Trophoblast cell (in vitro differentiated cells and primary cell): ENCODE results near the gene SNAPC4.

Experiments
- DNase-seq, 2 donors: peaks; one replicate each; pipeline ENCODE4 v3.0.0-alpha.2; 2016
- H2AFZ ChIP-seq: 2 replicates; pipeline ENCODE4 v1.6.1; 2013; ENCODE audit warnings: low read length, moderate library complexity, mild to moderate bottlenecking; ENCODE audit not compliant: insufficient read depth, poor library complexity
- H2AK5ac ChIP-seq: 2 replicates; pipeline ENCODE4 v1.6.1; 2013; ENCODE audit warnings: mild to moderate bottlenecking, low read length
- H2BK120ac ChIP-seq: 2 replicates; pipeline ENCODE4 v1.6.1; 2013; ENCODE audit warnings: low read length, mild to moderate bottlenecking, moderate library complexity; ENCODE audit not compliant: insufficient read depth, poor library complexity
- H2BK12ac ChIP-seq: 2 replicates; pipeline ENCODE4 v1.6.1; 2013; ENCODE audit warnings: mild to moderate bottlenecking, low read length, moderate library complexity
- H2BK5ac ChIP-seq: 2 replicates; pipeline ENCODE4 v1.6.1; 2013; ENCODE audit warnings: low read length, low read depth, moderate library complexity, mild to moderate bottlenecking; ENCODE audit not compliant: poor library complexity
- H3K14ac ChIP-seq: 2 replicates; pipeline ENCODE4 v1.6.1; 2013; ENCODE audit warnings: mild to moderate bottlenecking, low read length
- H3K18ac ChIP-seq: 2 replicates; pipeline ENCODE4 v1.6.1; 2013; ENCODE audit warnings: mild to moderate bottlenecking, low read length
- H3K23ac ChIP-seq: 2 replicates; pipeline ENCODE4 v1.6.1; 2013; ENCODE audit warnings: low read length
- H3K27ac ChIP-seq: 2 replicates; pipeline ENCODE4 v1.5.1; 2013; ENCODE audit warnings: low read depth, mild to moderate bottlenecking, inconsistent platforms, low read length, moderate library complexity
- H3K27me3 ChIP-seq: 2 replicates; pipeline ENCODE4 v1.6.1; 2013; ENCODE audit warnings: inconsistent platforms, mild to moderate bottlenecking, low read length, moderate library complexity; ENCODE audit not compliant: insufficient read depth
- H3K36me3 ChIP-seq, 2 experiments: 1 replicate in 1 of 2; 2 replicates in 1 of 2; pipeline ENCODE4 v1.6.1; 2013; ENCODE audit warnings: low read length in 2 of 2, mild to moderate bottlenecking in 2 of 2, moderate library complexity in 1 of 2; ENCODE audit not compliant: insufficient read depth in 2 of 2, control insufficient read depth in 1 of 2
- H3K4ac ChIP-seq: 2 replicates; pipeline ENCODE4 v1.6.1; 2013; ENCODE audit warnings: low read depth, mild to moderate bottlenecking, low read length, moderate library complexity
- H3K4me1 ChIP-seq, 2 experiments: 1 replicate in 1 of 2; 2 replicates in 1 of 2; pipeline ENCODE4 v1.6.1; 2013; ENCODE audit warnings: low read length in 2 of 2, mild to moderate bottlenecking in 2 of 2, moderate library complexity in 1 of 2; ENCODE audit not compliant: insufficient read depth in 2 of 2, control insufficient read depth in 1 of 2
- H3K4me2 ChIP-seq: 2 replicates; pipeline ENCODE4 v1.6.1; 2013; ENCODE audit warnings: inconsistent platforms, mild to moderate bottlenecking, low read length, moderate library complexity
- H3K4me3 ChIP-seq: 2 replicates; pipeline ENCODE4 v1.5.1; 2013; ENCODE audit warnings: mild to moderate bottlenecking, low read depth, low read length, inconsistent platforms
- H3K79me1 ChIP-seq: one replicate; pipeline ENCODE4 v1.6.1; 2013; ENCODE audit warnings: low read length
- H3K79me2 ChIP-seq: 2 replicates; pipeline ENCODE4 v1.6.1; 2013; ENCODE audit warnings: low read length, mild to moderate bottlenecking; ENCODE audit not compliant: control insufficient read depth, insufficient read depth, poor library complexity
- H3K9ac ChIP-seq: 2 replicates; pipeline ENCODE4 v1.6.1; 2013; ENCODE audit warnings: mild to moderate bottlenecking, low read length
- H3K9me3 ChIP-seq: 2 replicates; pipeline ENCODE4 v1.6.1; 2013; ENCODE audit warnings: low read depth, mild to moderate bottlenecking, control low read depth, inconsistent platforms, low read length; ENCODE audit not compliant: insufficient read depth
- H4K12ac ChIP-seq: 2 replicates; pipeline ENCODE4 v1.6.1; 2013; ENCODE audit warnings: low read depth, mild to moderate bottlenecking, low read length, moderate library complexity
- H4K8ac ChIP-seq: 2 replicates; pipeline ENCODE4 v1.6.1; 2013; ENCODE audit warnings: low read depth, mild to moderate bottlenecking, low read length, moderate library complexity
- H4K91ac ChIP-seq: one replicate; pipeline ENCODE4 v1.6.1; 2013; ENCODE audit warnings: low read depth, mild to moderate bottlenecking, low read length, moderate library complexity
- WGBS: extraction: QIAGEN DNeasy Blood & Tissue Kit; methylation state at CpG from one replicate; pipeline ENCODE4 v1.1.7; 2013; ENCODE audit warnings: missing lambda C conversion rate; ENCODE audit not compliant: insufficient read length, insufficient coverage; ENCODE audit errors: extremely low coverage; 5-methylcytosine and 5-hydroxymethylcytosine counted together

The SNAPC4 gene

DNA sequence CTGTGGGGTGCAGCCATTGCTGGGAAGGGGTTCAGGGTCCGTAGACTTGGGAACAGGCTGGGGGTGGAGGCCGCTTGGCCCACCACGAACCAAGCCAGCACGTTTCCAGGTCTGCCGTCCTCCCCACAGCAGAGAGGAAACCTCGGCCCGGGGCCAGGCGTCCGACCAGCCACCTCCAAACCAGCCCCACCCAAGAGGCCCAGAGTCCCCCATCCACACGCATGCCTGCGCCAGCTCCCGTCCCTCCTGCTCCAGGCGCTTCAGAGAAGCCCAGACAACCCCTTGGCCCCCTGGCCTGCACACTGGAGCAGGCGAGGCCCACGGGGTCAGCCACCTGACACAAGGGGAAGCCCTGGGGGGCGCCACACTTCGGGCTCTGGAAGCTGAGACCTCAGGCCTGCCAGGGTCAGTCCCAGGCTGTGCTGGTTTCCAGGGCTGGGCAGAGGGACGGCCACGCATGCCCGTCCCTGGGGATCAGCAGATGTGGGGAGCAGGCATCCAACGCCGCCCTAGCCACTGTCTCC, 42.7 kb downstream of the SNAPC4 start:
- Histone ChIP-seq H4K91ac (no peak overlapping the region), H3K79me2 (no peaks in the 10 kb centered on the region), H4K12ac (no peak overlapping the region), H2AFZ (no peak overlapping the region), H3K9me3 (no peaks in the 10 kb centered on the region), H2BK12ac (no peak overlapping the region), H3K36me3 (peaks cover 20 to 23% of the 10 kb centered on the region in 2 experiments), H3K14ac (no peak overlapping the region), H3K4me1 (peaks cover 4 to 7% of the 10 kb centered on the region in 2 experiments), H3K4me3 (no peak overlapping the region), H4K8ac (no peak overlapping the region), H3K27me3 (no peaks in the 10 kb centered on the region), H2AK5ac (no peak overlapping the region), H2BK120ac (no peak overlapping the region), H3K27ac (no peak overlapping the region), H3K4me2 (no peak overlapping the region), H3K23ac (no peak overlapping the region), H3K4ac (no peak overlapping the region), H3K79me1 (no peaks in the 10 kb centered on the region), H2BK5ac (no peak overlapping the region), H3K18ac (no peak overlapping the region), H3K9ac (no peak overlapping the region)
- WGBS, result no CpG with 5 or more reads among the region's 22 CpGs
- no peak for DNase-seq

DNA sequence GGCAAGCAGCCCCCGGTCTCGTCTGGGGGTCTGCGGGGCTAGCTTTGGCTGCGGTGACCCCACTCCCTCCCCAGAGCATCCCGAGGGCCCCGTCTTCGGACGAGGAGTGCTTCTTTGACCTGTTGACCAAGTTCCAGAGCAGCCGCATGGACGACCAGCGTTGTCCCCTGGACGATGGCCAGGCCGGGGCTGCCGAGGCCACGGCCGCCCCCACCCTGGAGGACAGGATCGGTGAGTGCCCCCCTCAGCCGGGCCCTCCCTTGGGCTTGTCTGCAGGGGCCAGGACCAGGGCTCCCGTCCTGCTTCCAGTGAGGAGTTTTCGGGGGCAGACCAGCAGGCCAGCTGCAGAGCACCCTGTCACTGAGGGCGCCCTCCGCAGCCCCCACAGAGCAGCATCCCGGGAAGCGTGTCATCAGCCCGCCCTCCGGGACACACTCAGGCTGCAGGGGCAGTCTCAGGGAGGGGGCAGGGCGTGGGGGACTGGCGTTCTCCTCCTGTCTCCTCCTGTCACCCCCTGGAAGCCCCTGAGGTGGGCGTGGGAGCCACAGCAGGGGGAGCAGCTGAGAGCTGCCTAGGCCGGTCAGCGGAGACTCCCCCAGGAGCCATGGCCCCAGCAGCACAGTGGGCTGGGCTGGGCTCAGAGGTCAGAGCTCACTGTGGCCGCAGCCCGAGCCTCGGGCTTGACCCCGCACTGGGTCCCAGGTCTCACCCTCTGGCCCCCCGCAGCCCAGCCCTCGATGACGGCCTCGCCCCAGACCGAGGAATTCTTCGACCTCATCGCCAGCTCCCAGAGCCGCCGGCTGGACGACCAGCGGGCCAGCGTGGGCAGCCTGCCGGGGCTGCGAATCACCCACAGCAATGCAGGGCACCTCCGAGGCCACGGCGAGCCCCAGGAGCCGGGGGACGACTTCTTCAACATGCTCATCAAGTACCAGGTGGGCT, 44.1 kb downstream of the SNAPC4 start:
- no peak overlapping the region for H2BK12ac ChIP-seq
- H3K4me2 ChIP-seq, result no peak overlapping the region
- no peaks in the 10 kb centered on the region for H3K27me3 ChIP-seq
- H3K27ac ChIP-seq, result no peak overlapping the region
- WGBS, result no CpG with 5 or more reads among the region's 54 CpGs
- no peak overlapping the region for H4K12ac ChIP-seq
- H3K9ac ChIP-seq, result no peak overlapping the region
- no peak overlapping the region for H3K23ac ChIP-seq
- DNase-seq, result no peak
- H2AK5ac ChIP-seq, result no peak overlapping the region
- H2AFZ ChIP-seq, result no peak overlapping the region
- H4K8ac ChIP-seq, result no peak overlapping the region
- H2BK120ac ChIP-seq, result no peak overlapping the region
- H4K91ac ChIP-seq, result no peak overlapping the region
- no peaks in the 10 kb centered on the region for H3K79me2 ChIP-seq
- H3K4ac ChIP-seq, result no peak overlapping the region
- H3K9me3 ChIP-seq, result no peaks in the 10 kb centered on the region
- peaks cover 20 to 23% of the 10 kb centered on the region in 2 experiments for H3K36me3 ChIP-seq
- no peak overlapping the region for H3K14ac ChIP-seq
- H3K18ac ChIP-seq, result no peak overlapping the region
- H2BK5ac ChIP-seq, result no peak overlapping the region
- H3K4me1 ChIP-seq, result no peaks in the 10 kb centered on the region
- no peak overlapping the region for H3K4me3 ChIP-seq
- no peaks in the 10 kb centered on the region for H3K79me1 ChIP-seq

DNA sequence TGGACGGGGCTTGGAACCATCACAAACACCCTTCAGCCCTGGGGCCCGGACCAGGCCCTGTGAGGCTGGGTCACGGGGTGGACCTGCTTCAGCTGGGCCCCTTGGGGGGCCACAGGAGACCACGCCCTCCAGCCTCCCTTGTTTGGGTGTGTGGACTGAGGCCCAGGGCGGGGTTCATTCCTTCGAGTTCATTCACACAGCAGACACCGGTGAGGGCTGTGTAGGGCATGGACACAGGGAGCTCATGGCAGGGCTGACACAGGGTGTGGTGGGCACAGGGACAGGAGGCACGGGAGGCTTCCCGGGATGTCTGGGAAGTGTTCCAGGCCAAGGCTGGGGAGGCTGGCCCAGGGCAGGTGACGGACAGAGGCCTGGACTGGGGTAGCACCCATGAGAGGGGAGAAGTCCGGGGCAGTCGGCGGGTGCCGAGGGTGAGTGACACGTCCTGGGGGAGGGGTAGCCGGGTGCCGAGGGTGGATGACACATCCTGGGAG, 45.3 kb downstream of the SNAPC4 start:
- no peak overlapping the region for H2AK5ac ChIP-seq
- no peaks in the 10 kb centered on the region for H3K79me2 ChIP-seq
- no peak overlapping the region for H3K4ac ChIP-seq
- H3K9ac ChIP-seq, result no peak overlapping the region
- no peaks in the 10 kb centered on the region for H3K9me3 ChIP-seq
- no peak overlapping the region for H2BK5ac ChIP-seq
- no peak overlapping the region for H2BK120ac ChIP-seq
- no peak overlapping the region for H4K91ac ChIP-seq
- no peaks in the 10 kb centered on the region for H3K79me1 ChIP-seq
- no peak overlapping the region for H3K4me3 ChIP-seq
- no peak overlapping the region for H3K4me2 ChIP-seq
- H2BK12ac ChIP-seq, result no peak overlapping the region
- no peaks in the 10 kb centered on the region for H3K27me3 ChIP-seq
- no peak for DNase-seq
- no peak overlapping the region for H3K18ac ChIP-seq
- H4K8ac ChIP-seq, result no peak overlapping the region
- peaks cover 20 to 24% of the 10 kb centered on the region in 2 experiments for H3K36me3 ChIP-seq
- H2AFZ ChIP-seq, result no peak overlapping the region
- no CpG with 5 or more reads among the region's 17 CpGs for WGBS
- no peak overlapping the region for H3K23ac ChIP-seq
- H3K27ac ChIP-seq, result no peak overlapping the region
- no peak overlapping the region for H4K12ac ChIP-seq
- no peaks in the 10 kb centered on the region for H3K4me1 ChIP-seq
- H3K14ac ChIP-seq, result no peak overlapping the region

DNA sequence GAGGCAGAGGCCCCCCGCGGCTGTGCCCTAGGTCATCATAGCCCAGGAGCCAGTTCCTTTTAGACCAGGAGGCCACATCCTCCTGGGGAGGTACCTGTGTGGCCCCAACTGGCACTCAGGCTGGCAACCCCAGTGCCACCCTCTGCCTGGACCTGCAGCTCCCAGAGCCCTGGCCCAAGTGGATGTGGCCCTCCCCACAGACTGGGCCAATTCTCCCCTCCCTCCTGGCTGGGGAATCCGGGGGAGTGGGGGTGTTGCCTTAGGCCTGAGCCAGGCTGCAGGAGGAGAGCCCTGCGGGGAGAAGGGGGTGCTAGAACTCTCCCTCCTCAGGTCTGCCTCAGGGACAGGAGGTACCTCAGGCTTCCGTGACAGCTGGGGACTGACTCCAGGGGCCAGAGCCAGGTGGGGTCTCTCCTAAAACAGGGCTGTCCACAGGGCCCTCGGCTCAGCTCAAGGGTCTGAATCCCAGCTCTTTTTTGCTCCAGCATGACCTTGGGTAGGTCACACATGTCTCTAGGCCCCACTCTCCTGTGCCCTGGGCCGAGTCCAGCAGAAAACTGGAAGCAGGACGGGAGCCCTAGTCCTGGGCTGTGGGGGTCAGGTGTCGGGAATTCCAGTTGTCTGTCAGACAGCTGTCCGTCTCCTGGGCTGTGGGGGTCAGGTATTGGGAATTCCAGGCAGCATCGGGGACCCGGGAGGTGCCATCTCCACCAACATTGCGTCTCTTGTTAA, 46.0 kb downstream of the SNAPC4 start:
- H3K4ac ChIP-seq, result no peak overlapping the region
- H3K9ac ChIP-seq, result no peak overlapping the region
- H3K18ac ChIP-seq, result no peak overlapping the region
- no peak overlapping the region for H3K27ac ChIP-seq
- H3K23ac ChIP-seq, result no peak overlapping the region
- H2BK5ac ChIP-seq, result no peak overlapping the region
- no peaks in the 10 kb centered on the region for H3K79me1 ChIP-seq
- H3K14ac ChIP-seq, result no peak overlapping the region
- H3K4me3 ChIP-seq, result no peak overlapping the region
- peaks cover 20 to 29% of the 10 kb centered on the region in 2 experiments for H3K36me3 ChIP-seq
- no peaks in the 10 kb centered on the region for H3K4me1 ChIP-seq
- no peaks in the 10 kb centered on the region for H3K79me2 ChIP-seq
- no peak overlapping the region for H2AFZ ChIP-seq
- H2BK120ac ChIP-seq, result no peak overlapping the region
- H2AK5ac ChIP-seq, result no peak overlapping the region
- no peaks in the 10 kb centered on the region for H3K9me3 ChIP-seq
- no peak for DNase-seq
- WGBS, result no CpG with 5 or more reads among the region's 13 CpGs
- no peak overlapping the region for H4K8ac ChIP-seq
- H2BK12ac ChIP-seq, result no peak overlapping the region
- no peak overlapping the region for H4K91ac ChIP-seq
- no peak overlapping the region for H4K12ac ChIP-seq
- no peak overlapping the region for H3K4me2 ChIP-seq
- H3K27me3 ChIP-seq, result no peaks in the 10 kb centered on the region
